Measurements from ENCODE around the gene DNAH1.

Gene DNAH1

DNA sequence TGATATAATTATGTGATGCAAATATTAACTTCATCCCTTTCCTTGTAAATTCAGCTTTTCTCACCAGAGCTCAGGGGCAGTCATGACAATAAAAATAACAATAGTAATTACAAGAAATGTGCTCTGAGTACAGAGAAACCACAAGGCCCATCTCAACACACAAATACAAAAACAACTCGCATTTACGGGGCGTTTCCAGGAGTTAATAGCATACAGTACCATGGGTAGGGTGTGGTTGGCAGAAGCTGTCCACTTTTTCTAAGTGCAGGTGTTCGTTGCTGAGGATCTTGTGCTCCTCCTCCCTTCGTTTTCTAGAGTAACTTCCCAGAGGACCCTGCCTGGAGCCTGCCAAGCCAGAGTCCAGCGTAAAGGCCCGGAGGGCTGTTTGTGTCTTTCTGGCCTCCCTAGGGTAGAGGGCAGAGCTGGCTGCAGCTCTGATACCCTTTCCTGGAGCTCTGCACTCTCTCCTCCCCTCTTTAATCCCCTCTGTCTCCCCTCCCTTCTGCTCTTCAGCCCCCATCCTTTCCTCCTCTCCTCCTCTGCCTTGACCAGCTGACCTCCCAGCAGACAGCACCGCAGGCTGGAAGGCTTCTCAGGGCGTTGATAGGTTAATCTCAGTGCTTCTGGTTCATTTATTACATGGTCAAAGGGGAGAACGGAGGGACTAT lies 117.3 kb downstream of the DNAH1 start:
- peaks cover 3% of the 10 kb centered on the region for H3K27me3 ChIP-seq (ENCODE audit: insufficient read depth, low read length)
- H3K4me3 ChIP-seq (ENCODE audit: low read length): no peak overlapping the region
- no peaks in the 10 kb centered on the region for H3K9me3 ChIP-seq (ENCODE audit: low read length)
- H3K36me3 ChIP-seq (ENCODE audit: insufficient read depth, low read length): no peaks in the 10 kb centered on the region
- H3K4me1 ChIP-seq (ENCODE audit: insufficient read depth, low read length): peaks cover 21% of the 10 kb centered on the region
- H2AFZ ChIP-seq (ENCODE audit: low read depth, low read length): peak overlapping the region; percentile 33

DNA sequence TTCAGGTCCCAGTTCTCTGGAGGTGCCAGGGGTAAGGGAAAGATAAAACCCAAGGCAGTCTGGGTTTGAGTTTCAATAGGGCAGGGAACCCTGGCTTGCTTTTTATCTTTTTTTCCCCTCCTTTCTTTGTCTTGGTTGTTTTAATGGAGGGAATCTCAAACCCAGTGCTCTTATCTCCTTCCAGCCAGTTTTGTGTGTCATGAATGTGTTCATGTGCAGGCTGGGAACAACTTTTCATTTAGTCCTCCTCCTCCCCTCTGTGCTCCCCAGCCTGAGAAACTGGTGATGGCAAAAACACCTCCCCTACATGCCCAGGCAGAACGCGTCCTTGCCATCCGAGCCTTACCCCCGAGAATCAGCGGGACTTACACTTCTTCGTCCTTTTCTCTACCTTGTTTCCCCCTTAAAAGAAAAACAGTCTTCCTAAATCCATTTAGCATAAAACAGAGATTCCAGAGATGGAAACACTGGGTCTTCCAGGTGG lies 117.9 kb downstream of the DNAH1 start:
- peak overlapping the region; percentile 33 for H2AFZ ChIP-seq (ENCODE audit: low read depth, low read length)
- H3K4me1 ChIP-seq (ENCODE audit: insufficient read depth, low read length): peaks cover 21% of the 10 kb centered on the region
- no peaks in the 10 kb centered on the region for H3K9me3 ChIP-seq (ENCODE audit: low read length)
- H3K36me3 ChIP-seq (ENCODE audit: insufficient read depth, low read length): no peaks in the 10 kb centered on the region
- H3K4me3 ChIP-seq (ENCODE audit: low read length): no peak overlapping the region
- peaks cover 3% of the 10 kb centered on the region for H3K27me3 ChIP-seq (ENCODE audit: insufficient read depth, low read length)

DNA sequence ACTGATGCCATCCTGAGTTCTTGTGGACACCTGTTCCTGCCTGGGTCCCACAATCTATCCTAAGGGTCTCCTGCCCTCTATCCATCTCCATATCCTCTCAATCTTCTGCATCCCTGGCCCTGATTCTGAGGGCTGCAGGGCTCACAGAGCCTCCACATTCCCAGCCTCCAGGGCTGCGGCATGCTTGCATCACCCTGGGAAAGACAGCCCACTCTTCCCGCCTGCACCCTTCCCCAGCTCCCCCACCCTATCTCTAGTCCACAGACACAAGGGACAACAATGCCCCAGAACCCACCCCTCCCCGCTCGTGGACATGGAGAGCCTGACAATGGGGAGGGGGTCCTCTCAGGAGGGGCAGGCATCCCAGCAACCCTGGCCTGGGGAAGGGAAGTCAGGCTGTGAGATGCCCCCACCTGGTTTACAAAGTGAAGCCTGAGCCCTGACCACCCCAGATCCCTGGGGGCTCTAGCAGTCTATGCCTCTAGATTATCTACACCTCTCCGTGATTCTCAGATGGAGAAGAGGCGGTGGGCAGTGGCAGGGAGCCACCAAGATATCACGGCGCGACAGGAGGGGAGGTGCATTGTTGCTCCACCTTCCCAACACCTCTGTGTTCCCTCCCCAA lies 118.5 kb downstream of the DNAH1 start:
- peaks cover 3% of the 10 kb centered on the region for H3K27me3 ChIP-seq (ENCODE audit: insufficient read depth, low read length)
- no peaks in the 10 kb centered on the region for H3K36me3 ChIP-seq (ENCODE audit: insufficient read depth, low read length)
- H3K4me3 ChIP-seq (ENCODE audit: low read length): no peak overlapping the region
- no peak overlapping the region for H2AFZ ChIP-seq (ENCODE audit: low read depth, low read length)
- peaks cover 21% of the 10 kb centered on the region for H3K4me1 ChIP-seq (ENCODE audit: insufficient read depth, low read length)
- H3K9me3 ChIP-seq (ENCODE audit: low read length): no peaks in the 10 kb centered on the region

DNA sequence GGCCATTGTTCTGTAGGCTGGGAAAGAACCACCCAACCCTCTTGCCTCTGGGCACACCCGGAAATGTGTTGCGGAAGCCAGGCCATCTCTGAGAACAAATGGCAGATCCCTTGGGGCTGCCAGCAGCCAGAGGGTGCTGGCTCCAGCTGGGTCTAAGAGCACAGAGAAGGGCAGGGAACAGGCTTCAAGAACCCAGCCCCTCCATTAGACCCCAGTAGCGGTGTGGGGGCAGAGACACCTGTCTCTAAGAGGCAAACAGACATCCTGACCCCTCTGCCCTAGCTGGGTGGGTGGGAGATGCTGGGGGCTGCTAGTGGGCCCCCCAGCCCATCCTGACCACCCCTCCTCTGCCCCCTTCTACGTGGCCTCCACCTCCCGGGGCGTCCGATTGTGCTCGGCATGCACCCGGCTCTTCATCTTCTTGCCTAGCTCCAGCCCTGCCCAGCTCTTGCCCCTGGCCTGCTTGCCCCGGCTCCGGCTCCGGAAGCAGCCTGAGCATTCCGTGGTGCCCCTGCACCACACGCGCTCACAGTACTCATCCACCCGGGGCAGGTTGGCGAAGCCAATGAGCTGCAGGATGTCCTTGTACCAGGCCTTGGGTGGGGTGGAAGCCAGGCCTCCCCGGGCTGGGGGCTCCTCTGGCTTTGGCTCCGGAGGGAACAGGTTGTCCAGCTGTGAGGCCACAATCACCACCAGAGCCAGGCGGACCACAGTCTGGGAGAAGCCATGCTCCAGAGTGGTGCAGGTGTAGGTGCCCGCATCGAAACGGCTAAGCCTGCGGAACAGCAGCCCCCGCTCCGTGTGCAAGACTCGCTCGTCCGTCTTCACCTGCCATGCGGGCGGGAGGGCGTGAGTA lies 119.4 kb downstream of the DNAH1 start:
- Histone ChIP-seq H3K27me3 (ENCODE audit: insufficient read depth, low read length) (peaks cover 3% of the 10 kb centered on the region), H2AFZ (ENCODE audit: low read depth, low read length) (no peak overlapping the region), H3K9me3 (ENCODE audit: low read length) (no peaks in the 10 kb centered on the region)

DNA sequence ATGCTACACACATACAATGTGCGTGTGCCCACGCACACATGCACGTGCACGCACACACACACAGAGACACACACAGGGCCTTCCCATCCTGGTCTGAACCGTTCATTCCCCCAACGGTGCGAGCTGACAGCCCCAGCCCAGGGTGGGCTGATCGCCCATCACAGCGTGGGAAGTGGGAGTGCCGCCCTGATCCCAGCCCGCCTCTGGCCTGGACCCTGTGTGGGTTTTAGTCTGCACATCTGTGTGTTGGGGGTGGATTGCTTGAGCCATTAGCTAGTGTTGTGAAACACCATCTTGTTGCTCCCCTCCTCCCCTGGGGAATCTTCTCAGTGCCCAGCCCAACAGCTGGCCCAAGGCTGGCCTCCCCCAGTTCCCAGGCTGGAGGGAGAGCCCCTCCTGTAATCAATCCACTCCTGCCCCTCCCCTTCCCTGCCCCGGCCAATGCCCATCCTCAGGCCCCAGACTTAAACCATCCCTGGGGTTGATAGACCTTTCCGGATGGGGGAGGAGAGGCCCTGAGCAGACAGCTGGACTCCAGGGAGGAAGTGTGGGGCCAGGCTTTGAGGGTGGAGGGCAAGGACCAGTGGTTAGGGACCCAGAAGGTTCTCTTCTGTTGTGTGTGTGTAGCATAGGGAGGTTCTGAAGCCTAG lies 120.5 kb downstream of the DNAH1 start:
- Histone ChIP-seq H3K4me1 (ENCODE audit: insufficient read depth, low read length) (peaks cover 21% of the 10 kb centered on the region), H3K36me3 (ENCODE audit: insufficient read depth, low read length) (no peaks in the 10 kb centered on the region), H3K4me3 (ENCODE audit: low read length) (no peak overlapping the region), H3K9me3 (ENCODE audit: low read length) (no peaks in the 10 kb centered on the region), H3K27me3 (ENCODE audit: insufficient read depth, low read length) (peaks cover 3% of the 10 kb centered on the region), H2AFZ (ENCODE audit: low read depth, low read length) (no peak overlapping the region)

More for the DNA sequence above, 119.4 kb downstream of the DNAH1 start:
- H3K4me1 ChIP-seq (ENCODE audit: insufficient read depth, low read length): peaks cover 21% of the 10 kb centered on the region
- H3K36me3 ChIP-seq (ENCODE audit: insufficient read depth, low read length): no peaks in the 10 kb centered on the region
- no peak overlapping the region for H3K4me3 ChIP-seq (ENCODE audit: low read length)

DNA sequence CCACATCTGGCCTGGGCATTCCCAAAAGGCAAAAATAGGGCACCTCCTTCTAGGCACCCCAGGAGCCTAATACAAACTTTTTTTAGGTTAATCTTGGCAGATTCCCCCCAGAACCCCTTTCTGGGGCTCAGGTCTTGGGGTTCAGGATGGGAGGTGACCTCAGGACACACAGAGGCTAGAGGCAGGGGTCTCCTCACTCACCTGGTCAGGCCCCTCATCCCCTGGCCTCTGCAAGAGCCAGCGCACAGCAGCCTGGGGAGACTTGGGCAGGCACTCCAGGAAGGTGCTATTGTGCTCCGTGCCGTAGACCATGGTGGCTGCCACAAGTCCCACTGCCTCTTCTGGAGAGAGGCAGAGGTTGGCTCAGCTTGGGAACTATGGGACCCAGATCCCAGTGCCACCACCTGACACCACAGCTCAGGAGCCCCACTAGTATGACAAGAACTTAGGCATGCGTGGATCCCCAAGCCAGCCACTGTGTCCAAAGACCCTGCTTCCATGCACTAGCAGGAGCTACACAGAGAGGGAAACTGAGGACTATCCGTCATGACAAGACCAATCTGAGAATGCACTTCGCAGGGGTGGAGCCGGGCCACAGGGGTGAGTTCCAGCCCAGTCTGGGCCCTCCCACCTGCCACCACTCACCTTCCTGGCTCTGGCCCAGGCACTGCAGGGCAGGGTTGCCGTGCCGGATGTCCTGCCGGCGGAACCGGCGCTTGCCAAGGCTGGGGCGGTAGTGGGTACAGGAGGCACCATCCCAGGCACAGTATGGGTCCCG lies 121.4 kb downstream of the DNAH1 start:
- no peaks in the 10 kb centered on the region for H3K9me3 ChIP-seq (ENCODE audit: low read length)
- peaks cover 18% of the 10 kb centered on the region for H3K4me1 ChIP-seq (ENCODE audit: insufficient read depth, low read length)
- no peak overlapping the region for H3K4me3 ChIP-seq (ENCODE audit: low read length)
- no peak overlapping the region for H2AFZ ChIP-seq (ENCODE audit: low read depth, low read length)
- H3K36me3 ChIP-seq (ENCODE audit: insufficient read depth, low read length): no peaks in the 10 kb centered on the region
- H3K27me3 ChIP-seq (ENCODE audit: insufficient read depth, low read length): peaks cover 3% of the 10 kb centered on the region

DNA sequence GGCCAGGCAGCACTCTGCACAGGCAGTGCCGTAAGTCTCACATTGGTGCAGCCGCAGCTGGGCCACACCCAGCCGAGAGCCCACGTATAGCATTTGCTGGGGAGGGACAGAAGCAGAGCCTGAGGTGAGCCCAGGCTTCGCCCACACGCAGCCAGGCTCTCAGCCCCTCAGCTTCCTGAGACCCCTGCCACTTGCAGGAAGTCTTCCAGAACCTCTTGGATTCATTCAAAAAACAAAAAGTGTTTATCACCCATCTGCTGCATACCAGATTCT lies 121.9 kb downstream of the DNAH1 start:
- no peak overlapping the region for H3K4me3 ChIP-seq (ENCODE audit: low read length)
- peaks cover 3% of the 10 kb centered on the region for H3K27me3 ChIP-seq (ENCODE audit: insufficient read depth, low read length)
- H3K4me1 ChIP-seq (ENCODE audit: insufficient read depth, low read length): peaks cover 12% of the 10 kb centered on the region
- H3K9me3 ChIP-seq (ENCODE audit: low read length): no peaks in the 10 kb centered on the region
- no peaks in the 10 kb centered on the region for H3K36me3 ChIP-seq (ENCODE audit: insufficient read depth, low read length)
- no peak overlapping the region for H2AFZ ChIP-seq (ENCODE audit: low read depth, low read length)

DNA sequence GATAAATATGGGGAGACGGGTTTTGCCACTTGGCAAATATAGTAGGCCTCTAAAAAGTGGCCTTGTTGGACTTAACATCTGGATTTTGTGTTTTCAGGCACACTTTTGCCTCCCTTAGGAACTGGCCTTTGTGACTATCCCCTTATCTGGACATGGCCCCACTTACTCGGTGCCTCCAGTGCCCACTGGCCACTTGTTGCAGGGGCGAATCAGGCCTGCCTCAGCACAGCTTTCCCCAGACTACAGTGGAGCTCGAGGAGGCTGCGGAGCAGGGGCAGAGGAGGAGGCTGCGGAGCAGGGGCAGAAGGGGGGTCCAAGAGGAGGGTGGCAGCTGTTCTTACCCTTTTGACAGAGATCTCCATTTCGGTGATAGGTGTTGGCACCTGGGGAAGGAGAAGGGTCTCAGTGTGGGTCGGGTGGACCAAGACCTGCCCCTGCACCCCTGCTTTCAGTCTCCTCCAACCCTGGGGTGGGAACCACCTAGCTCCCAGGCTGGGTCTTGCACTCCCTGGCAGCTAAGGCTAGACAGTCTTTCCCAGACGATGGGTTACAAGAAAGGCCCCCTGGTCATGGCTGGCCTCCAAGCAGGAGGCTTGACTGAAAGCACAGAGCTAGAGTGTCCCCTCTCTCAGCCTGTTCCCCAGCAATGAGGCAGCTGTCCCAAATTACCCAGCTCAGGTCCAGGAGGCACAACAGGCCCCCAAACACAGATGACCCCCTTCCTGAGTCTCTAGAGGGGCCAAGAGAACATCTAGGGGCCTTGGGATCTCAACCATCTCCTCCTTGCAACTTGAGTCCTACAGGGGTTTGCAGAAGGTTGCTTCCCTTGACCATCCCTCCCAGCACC lies 122.7 kb downstream of the DNAH1 start:
- Histone ChIP-seq H3K36me3 (ENCODE audit: insufficient read depth, low read length) (no peaks in the 10 kb centered on the region), H3K4me1 (ENCODE audit: insufficient read depth, low read length) (peaks cover 6% of the 10 kb centered on the region), H3K27me3 (ENCODE audit: insufficient read depth, low read length) (peaks cover 7% of the 10 kb centered on the region), H3K9me3 (ENCODE audit: low read length) (no peaks in the 10 kb centered on the region), H2AFZ (ENCODE audit: low read depth, low read length) (no peak overlapping the region), H3K4me3 (ENCODE audit: low read length) (no peak overlapping the region)

DNA sequence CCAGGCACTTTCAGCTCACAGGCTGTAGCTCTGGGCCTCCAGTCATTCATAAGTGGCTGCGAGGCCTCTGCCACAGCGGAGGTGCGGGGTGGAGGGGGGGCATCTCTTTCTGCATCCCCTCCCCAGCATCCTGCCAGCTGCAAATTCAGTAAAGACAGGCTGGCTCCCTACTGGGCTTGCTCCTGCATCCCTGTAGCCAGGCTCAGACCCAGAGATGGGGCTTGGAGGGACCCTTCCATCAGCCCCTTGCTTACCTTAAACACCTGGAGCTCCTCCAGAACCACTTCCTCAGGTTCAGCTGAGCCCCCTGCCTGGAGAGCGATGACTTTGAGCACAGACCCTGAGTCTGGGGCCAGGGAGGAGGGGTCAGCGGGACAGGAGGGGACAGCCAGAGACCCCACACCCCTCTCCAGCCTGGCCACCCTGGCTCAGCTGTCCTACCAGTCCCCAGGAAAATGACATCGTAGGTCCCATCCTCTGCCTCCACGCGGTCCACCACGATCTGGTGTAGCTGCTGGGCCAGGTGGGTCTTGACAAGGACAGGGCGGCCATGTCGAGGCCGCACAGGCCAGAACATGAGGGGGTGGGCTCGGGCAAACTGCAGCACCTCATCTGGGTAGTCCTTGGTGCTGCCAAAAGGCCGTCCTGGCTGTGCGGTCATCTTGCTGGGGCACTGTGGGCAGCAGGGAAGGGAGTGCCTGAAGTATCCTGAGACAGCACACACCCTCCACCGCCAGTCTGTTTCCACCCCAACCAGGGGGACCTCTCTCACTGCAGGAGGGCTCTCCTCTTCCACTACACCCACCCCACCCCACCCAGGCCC lies 123.5 kb downstream of the DNAH1 start:
- Histone ChIP-seq H3K4me3 (ENCODE audit: low read length) (no peak overlapping the region), H2AFZ (ENCODE audit: low read depth, low read length) (no peak overlapping the region), H3K9me3 (ENCODE audit: low read length) (no peaks in the 10 kb centered on the region), H3K4me1 (ENCODE audit: insufficient read depth, low read length) (peaks cover 2% of the 10 kb centered on the region), H3K36me3 (ENCODE audit: insufficient read depth, low read length) (no peaks in the 10 kb centered on the region), H3K27me3 (ENCODE audit: insufficient read depth, low read length) (peaks cover 16% of the 10 kb centered on the region)

DNA sequence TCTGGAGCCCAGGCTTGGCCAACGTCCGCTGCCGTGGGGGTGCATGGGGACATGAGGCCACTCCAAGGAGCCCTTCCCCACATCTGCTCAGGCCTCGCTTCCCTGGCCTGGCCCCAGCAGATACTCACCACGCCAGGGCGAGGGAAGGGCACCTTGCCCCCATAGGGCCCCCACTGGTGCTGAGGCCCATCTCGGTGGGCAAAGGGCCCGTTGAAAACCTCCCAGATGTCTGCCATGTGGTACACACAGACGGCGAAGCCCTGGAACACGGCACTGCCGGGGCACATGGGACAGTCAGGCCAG lies 124.1 kb downstream of the DNAH1 start:
- no peaks in the 10 kb centered on the region for H3K9me3 ChIP-seq (ENCODE audit: low read length)
- no peak overlapping the region for H2AFZ ChIP-seq (ENCODE audit: low read depth, low read length)
- H3K36me3 ChIP-seq (ENCODE audit: insufficient read depth, low read length): no peaks in the 10 kb centered on the region
- H3K4me1 ChIP-seq (ENCODE audit: insufficient read depth, low read length): no peaks in the 10 kb centered on the region
- H3K4me3 ChIP-seq (ENCODE audit: low read length): no peak overlapping the region
- H3K27me3 ChIP-seq (ENCODE audit: insufficient read depth, low read length): peaks cover 16% of the 10 kb centered on the region

DNA sequence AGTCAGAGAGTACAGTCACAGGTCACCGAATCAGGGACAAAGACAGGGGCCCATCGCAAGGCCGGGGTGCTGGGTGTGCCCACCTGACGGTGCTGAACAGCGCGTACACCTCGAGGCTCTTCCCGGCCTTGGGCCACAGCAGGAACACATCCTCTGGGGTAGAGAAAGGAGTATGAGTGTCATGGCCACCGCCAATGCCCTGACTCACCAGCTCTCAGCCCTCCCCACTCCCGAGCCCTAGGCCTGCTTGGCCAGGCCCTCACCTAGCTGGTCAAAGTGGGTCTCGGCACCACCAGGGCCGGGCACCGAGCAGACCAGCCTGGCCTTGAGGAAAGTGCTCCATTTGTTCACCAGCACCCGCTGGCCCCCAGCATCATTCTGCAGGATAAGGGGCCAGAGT lies 124.6 kb downstream of the DNAH1 start:
- H3K9me3 ChIP-seq (ENCODE audit: low read length): no peaks in the 10 kb centered on the region
- no peaks in the 10 kb centered on the region for H3K4me1 ChIP-seq (ENCODE audit: insufficient read depth, low read length)
- no peak overlapping the region for H3K4me3 ChIP-seq (ENCODE audit: low read length)
- no peak overlapping the region for H2AFZ ChIP-seq (ENCODE audit: low read depth, low read length)
- peaks cover 16% of the 10 kb centered on the region for H3K27me3 ChIP-seq (ENCODE audit: insufficient read depth, low read length)
- no peaks in the 10 kb centered on the region for H3K36me3 ChIP-seq (ENCODE audit: insufficient read depth, low read length)

Measured in neuron (in vitro differentiated cells).